Neural progenitor cell (in vitro differentiated cells): ENCODE results near the gene GOLGA8J.

Source experiments
- EZH2 ChIP-seq: fragments of 200-600 bp; sonication (generic); IDR thresholded peaks from 2 replicates; pipeline ENCODE4 v1.6.1; 2017; ENCODE audit warnings: antibody characterized with exemption, mild to moderate bottlenecking, moderate library complexity
- TF ChIP-seq, protein P1 (sequence below): fragments of 200-600 bp; sonication (generic); IDR thresholded peaks from 2 replicates; pipeline ENCODE4 v1.5.1; 2017; ENCODE audit warnings: antibody characterized with exemption, mild to moderate bottlenecking

DNA sequence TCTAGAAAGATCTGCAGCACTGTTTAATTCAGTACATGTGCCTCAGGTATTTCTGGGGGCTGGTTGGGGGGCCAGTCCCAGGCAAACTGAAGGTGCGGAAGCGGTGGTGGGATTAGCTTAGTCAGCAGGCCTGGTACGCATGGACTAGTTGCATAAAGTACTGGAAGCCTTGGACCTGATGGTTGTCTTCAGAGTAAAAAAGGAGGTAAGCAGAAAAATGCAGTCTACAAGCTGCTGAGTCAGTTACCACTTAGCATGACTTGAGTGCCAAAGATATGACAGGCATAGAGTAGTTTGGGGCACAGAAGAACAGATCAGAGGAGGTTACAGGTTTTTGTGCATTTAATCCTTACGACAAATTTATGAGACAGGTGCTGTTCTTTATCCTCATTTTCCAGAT, 19.9 kb upstream of the GOLGA8J start:
- no peak for TF ChIP-seq EZH2
- TF ChIP-seq, protein P1, sequence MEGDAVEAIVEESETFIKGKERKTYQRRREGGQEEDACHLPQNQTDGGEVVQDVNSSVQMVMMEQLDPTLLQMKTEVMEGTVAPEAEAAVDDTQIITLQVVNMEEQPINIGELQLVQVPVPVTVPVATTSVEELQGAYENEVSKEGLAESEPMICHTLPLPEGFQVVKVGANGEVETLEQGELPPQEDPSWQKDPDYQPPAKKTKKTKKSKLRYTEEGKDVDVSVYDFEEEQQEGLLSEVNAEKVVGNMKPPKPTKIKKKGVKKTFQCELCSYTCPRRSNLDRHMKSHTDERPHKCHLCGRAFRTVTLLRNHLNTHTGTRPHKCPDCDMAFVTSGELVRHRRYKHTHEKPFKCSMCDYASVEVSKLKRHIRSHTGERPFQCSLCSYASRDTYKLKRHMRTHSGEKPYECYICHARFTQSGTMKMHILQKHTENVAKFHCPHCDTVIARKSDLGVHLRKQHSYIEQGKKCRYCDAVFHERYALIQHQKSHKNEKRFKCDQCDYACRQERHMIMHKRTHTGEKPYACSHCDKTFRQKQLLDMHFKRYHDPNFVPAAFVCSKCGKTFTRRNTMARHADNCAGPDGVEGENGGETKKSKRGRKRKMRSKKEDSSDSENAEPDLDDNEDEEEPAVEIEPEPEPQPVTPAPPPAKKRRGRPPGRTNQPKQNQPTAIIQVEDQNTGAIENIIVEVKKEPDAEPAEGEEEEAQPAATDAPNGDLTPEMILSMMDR, result no peak
